HK-2 (cell line): ENCODE data around the gene MVB12B.

Experiments used
- DNase-seq: peaks from one replicate; pipeline ENCODE4 v3.0.0-alpha.2; 2018; ENCODE audit not compliant: unreplicated experiment

Gene MVB12B

DNA sequence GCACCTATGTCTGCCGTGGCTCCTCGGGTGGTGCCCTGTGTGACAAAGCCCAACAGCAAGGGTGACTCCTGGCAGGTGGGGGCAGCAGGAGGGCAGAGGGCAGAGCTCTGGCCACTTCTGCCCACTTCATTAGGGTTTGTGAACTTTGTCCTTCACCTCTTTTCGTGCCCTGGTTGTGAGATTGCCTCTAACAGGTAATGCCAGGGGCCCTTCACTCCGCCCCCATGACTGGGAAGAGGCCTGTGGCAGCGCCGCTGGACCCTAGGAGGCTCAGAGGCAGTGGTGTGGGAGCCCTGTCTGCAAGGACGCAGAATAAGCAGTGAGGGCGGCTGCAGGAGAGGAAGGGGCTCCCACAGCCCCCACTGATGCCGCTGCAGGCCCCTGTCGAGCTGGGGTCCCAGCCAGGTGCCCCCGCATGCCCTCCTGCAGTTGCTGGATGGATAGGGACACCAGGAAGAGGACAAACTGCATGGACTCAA is 178.4 kb downstream of the MVB12B start:
- DNase-seq = no peak

DNA sequence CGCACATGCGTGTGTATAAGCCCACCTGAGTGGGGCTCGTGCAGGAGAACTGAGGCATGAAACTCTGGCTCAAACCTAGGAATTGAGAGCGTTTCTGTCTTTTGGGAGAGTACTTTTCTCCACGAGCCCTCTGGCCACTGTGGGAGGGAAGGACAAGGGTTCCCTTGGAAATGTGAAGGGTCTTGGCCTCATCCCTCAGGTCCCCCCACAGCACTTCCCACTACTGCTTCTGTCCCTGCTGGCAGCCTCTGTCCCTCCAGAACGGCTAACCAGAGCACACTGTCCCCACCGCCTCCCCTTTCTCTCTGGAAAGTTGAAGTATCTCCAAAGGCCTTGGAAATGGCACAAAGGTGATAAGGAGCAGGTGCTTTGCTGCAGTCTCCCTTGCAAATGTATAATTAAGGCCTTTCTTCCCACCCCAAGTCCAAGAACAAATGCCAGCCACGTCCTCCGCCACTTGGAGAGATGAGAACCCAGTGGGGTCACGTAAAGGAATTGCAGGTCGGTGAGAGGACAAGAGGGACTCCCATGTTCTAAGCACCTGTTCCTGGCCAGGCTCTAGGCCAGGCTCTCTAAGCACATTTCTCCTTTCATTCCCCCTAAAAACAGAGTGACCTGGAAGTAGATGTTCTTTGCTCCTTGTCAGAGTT is 179.2 kb downstream of the MVB12B start:
- no peak for DNase-seq

DNA sequence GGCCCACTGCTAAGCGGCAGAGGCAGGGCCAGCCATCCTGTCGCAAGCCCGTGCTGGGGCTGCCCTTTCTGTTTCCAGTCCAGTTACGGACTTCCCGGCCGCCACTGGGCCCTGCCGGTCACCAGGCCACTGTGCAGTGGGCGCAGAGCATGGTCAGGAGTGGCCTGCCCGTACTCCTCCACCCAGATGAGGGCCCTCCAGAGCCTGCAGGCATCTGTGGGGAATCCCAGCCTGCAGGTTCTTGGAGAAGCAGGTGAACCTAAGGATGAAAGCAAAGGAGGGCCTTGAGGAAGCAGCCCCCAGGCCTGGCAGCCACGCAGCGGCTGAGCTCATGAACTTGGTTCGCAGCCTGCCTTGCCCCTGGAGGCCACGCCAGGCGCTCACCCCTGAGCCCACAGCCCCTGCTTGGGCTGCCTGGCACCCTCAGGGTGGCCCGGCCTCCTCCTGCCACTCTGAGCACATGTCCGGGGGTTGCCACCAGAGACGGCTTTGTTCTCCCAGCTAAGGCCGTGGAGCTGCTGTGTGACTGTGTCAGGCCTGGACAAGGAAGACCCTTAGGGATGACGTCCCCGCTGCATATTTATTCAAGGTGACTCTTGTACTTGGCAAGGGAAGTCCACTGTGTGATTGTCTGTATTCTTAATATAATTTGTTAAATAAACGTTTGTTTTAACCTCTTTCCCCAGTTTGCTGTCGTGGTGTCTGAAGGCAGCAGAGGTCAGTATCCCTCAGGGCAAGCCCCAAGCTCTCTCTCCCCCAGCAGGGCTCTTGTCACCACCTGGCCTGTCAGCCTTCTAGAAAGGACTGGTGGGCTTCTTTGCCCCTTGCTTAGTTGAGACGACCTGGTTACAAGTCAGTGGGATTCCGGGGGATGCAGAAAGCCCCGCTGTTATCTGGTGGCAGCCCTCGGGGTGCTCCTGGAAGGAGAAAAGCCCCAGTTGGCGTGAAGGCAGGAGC is 180.0 kb downstream of the MVB12B start:
- no peak for DNase-seq

- no peak for DNase-seq
Measured at GRCh38 chr9:126507318-126508109, 180.9 kb downstream of the MVB12B start.

DNA sequence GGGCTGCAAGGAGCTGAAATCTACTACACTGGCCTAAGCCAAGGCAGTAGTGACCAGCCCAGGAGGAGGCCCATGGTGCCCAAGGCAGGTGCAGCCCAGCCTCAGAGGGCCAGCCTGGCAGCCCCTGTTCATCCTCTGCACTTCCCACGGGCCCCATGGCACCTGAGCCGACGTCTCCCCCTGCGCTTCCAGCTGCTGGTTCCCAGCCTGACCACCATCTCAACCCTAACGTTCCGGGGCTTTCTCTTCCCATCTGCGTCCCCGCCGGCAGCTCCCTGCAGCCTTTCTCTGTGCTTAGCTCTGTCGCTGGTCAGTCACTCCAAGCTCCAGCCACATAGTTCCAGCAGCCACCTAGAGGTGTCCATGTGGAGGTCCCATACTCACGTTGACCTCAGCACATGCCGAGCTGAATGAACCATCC is 181.6 kb downstream of the MVB12B start:
- DNase-seq = no peak

DNA sequence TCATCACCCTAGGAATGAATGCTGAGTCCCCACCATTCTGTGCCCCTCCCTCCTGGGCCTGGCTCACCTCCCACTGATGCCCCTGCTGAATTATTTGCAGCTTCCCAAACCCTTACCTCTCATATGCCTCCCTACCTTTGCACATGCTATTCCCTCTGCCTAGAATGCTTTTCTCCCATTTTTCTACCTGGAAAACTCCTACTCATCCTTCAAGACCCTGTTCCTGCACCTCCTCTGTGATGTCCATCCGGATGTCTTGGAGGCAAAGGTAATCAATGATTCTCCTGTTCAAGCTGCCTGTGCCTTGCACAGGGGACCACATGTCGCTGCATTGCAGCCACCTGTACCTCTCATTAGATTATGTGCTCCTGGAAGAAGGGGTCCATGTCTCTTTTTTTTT is 182.3 kb downstream of the MVB12B start:
- no peak for DNase-seq

GRCh38 chr9:126509718-126510117 is 183.1 kb downstream of the MVB12B start:
- no peak for DNase-seq

GRCh38 chr9:126510564-126510963 is 183.9 kb downstream of the MVB12B start:
- DNase-seq = no peak

- DNase-seq = no peak
Measured at GRCh38 chr9:126511411-126511810, 184.8 kb downstream of the MVB12B start.

GRCh38 chr9:126513159-126514036 is 186.8 kb downstream of the MVB12B start:
- no peak for DNase-seq

GRCh38 chr9:126514037-126514821 is 187.6 kb downstream of the MVB12B start:
- DNase-seq = peak; percentile 43

- DNase-seq = no peak
Measured at GRCh38 chr9:126515001-126515872, 188.6 kb downstream of the MVB12B start.

- DNase-seq = no peak
Measured at GRCh38 chr9:126515873-126516505, 189.4 kb downstream of the MVB12B start.

DNA sequence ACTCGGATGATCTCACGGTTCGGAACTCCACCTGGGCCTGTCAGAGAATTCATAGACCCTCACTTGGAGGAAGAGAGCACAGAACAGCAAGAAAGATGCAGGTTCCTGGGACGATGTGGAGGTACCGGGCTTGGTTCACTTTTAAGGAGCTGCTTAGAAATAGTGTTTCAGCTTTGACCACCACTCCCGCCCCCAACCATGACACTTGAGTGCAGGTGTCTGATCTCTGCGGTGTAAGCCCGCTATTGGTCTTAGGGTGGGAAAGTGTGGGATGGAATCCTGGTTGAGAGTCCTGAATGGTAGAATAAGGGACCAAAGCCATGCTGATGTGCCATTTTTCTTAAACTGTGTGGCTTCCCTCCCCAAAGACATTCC is 189.9 kb downstream of the MVB12B start:
- DNase-seq = no peak

DNA sequence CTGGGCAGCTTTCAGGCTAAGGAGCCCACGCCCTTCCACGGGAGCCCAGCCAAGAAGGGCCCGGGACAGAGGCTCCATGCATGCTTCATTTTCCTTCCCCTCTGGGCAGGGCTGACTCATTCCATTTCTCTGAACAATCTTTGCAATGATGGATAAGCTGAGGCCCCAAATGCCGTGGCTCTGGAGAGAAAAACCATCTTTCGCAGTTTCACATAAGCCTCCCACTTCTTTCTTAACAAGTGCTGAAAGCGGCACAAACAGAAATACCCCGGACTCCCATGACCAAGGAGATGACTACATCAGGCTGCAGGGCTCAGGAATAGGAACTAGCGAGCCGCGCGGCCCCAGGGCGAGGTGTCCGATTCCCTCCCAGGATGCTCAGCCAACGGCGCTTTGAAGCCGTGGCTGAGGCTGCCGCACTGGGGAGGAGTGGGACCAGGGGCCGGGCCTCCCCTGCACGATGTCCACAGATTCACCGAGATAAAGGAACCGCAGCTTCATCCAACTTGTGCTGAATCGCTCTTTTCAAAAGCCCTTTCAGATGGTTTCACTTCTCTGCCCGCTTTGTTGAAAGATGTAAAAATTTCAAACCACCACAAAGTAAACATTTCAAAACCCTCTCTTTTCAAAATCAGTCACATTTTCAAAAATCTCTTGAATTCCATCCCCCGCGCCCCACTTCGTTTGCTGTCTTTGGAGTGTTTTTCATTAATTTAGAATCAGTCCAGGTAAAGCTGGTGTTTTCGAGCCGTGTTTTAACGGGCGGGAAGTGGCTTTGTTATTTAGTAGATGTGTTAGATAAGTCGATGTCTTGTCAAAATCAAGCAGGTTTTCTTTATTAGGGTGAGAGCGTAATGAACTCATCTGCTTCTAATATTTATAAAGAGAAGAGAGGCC is 190.6 kb downstream of the MVB12B start:
- DNase-seq = peak; percentile 32

DNA sequence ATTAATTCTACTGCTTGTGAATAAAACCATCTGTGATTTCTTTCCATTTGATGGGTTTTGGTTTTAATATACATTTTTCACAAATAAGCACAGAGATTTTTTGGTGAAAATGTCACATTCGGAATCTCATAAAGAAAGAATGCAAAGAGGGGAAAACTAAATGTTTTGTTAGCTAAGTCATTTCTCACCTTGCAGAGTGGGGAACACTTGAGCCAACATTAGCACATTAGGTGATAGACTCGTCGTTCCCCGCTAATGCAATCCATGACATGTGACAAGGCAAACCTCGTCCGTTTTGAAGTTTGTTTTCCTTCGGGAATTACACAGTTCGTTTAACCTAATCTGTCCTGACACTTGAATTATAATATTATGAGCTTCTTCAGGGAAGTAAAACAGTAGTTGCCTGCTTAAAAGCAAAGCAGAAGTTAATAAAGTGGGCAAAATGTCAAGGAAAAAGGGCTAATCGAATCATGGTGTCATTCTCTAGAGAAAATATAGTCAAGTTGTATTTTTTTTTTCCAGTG is 191.3 kb downstream of the MVB12B start:
- DNase-seq = no peak

GRCh38 chr9:126518763-126519162 is 192.1 kb downstream of the MVB12B start:
- DNase-seq = no peak
